LNCaP clone FGC (cell line): ENCODE data around the gene WDFY2.

Source experiments
- DNase-seq: peaks from one replicate; pipeline ENCODE4 v3.0.0-alpha.2; 2011; ENCODE audit warnings: low read depth
- H3K4me3 ChIP-seq: 2 replicates; pipeline ENCODE4 v1.5.1; 2011; ENCODE audit warnings: mild to moderate bottlenecking, low read depth, low read length, control low read depth
- TF ChIP-seq, protein P1 (sequence below): IDR thresholded peaks from 2 replicates; pipeline ENCODE4 v1.5.1; 2012; ENCODE audit warnings: mild to moderate bottlenecking; ENCODE audit not compliant: control insufficient read depth, insufficient read depth; ENCODE audit errors: extremely low read depth

The WDFY2 gene

GRCh38 chr13:51728275-51728673 lies 144.0 kb downstream of the WDFY2 start:
- DNase-seq = no peak
- no peak overlapping the region for H3K4me3 ChIP-seq
- TF ChIP-seq, protein P1, sequence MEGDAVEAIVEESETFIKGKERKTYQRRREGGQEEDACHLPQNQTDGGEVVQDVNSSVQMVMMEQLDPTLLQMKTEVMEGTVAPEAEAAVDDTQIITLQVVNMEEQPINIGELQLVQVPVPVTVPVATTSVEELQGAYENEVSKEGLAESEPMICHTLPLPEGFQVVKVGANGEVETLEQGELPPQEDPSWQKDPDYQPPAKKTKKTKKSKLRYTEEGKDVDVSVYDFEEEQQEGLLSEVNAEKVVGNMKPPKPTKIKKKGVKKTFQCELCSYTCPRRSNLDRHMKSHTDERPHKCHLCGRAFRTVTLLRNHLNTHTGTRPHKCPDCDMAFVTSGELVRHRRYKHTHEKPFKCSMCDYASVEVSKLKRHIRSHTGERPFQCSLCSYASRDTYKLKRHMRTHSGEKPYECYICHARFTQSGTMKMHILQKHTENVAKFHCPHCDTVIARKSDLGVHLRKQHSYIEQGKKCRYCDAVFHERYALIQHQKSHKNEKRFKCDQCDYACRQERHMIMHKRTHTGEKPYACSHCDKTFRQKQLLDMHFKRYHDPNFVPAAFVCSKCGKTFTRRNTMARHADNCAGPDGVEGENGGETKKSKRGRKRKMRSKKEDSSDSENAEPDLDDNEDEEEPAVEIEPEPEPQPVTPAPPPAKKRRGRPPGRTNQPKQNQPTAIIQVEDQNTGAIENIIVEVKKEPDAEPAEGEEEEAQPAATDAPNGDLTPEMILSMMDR = no peak

DNA sequence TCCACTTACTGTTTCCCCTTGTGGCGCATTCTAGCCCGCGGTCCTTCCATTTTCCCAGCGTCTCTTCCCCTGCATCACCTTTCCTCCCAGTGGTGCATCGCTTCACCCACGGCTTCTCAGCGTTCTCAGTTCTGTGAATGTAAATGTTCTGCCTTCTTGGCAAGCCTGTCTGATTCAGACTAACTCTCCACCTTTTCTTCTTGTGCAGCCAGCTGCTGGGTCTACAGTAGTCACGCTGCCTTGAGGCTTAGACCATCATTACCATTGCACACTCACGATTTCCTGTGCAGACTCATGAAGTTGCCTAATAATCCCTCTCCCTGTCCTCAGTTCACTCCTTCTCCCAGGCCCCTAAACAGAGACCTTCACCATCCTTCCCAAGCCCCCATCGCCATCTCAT lies 144.7 kb downstream of the WDFY2 start:
- no peak for DNase-seq
- TF ChIP-seq, protein P1 = no peak

GRCh38 chr13:51729866-51730553 lies 145.7 kb downstream of the WDFY2 start:
- TF ChIP-seq, protein P1 = no peak
- no peak for DNase-seq
- no peak overlapping the region for H3K4me3 ChIP-seq

More for the DNA sequence above, 144.7 kb downstream of the WDFY2 start:
- H3K4me3 ChIP-seq = no peak overlapping the region

DNA sequence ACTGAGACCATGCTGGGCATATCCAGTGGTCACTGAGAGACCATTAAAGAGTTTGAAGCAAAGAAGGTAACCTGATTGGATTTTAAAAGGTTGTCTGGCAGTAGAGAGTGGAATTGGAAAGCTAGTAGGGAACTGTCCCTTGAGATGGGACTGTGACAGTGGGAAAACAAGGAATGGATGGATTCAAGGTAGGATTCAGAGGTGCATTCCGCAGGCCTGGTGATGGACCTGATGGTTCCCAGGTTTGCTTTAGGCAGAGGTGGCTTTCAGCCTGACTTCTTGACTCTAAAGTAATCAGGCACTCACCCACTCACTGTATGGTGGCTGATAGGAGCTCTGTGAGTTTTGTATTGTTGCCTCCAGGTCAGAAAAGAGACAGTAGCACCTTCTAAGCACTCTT lies 146.7 kb downstream of the WDFY2 start:
- DNase-seq = no peak
- H3K4me3 ChIP-seq = no peak overlapping the region
- TF ChIP-seq, protein P1 = no peak

DNA sequence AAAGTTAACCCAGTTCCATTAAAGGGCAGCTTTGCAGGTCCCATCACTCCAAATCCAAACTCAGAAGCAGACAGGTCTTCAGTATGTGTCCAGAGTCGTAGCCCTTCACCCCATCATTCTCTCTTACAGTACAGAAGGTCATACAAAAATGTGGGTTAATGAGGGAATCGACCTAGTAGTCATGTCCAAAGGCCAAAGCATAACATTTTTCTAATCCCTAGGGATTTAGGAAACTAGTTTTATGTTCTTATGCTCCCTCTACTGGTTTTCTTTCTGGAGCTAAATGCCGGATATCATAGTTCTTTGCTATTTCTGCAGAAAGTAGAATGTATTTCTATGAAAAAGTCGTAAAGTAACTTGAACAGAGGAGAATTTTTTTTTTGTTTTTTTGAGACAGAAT lies 147.5 kb downstream of the WDFY2 start:
- no peak for DNase-seq
- TF ChIP-seq, protein P1 = 0 out of 2 replicates have a peak, but pooled peaks have one; percentile 9

GRCh38 chr13:51733374-51734298 lies 149.4 kb downstream of the WDFY2 start:
- no peak for DNase-seq
- no peak overlapping the region for H3K4me3 ChIP-seq
- TF ChIP-seq, protein P1 = no peak

More for the DNA sequence above, 147.5 kb downstream of the WDFY2 start:
- no peak overlapping the region for H3K4me3 ChIP-seq

GRCh38 chr13:51734786-51735185 lies 150.5 kb downstream of the WDFY2 start:
- DNase-seq = no peak
- H3K4me3 ChIP-seq = no peak overlapping the region
- TF ChIP-seq, protein P1 = no peak
